Nephron progenitor cell (in vitro differentiated cells): ENCODE data around the gene COP1.
A peak's percentile ranks its signal among the peaks of the same experiment; 100 is the strongest.
"Not testable (repeated sequence)": the region's sequence is repeated elsewhere in the genome, so short reads cannot be mapped to it uniquely, and the experiment has no call there.

ENCODE experiments used
- DNase-seq: peaks from one replicate; pipeline ENCODE4 v3.0.0; 2021
- H3K27ac Mint-ChIP-seq: 2 replicates; pipeline ENCODE4 v1.8.0; 2021; ENCODE audit warnings: mild to moderate bottlenecking, moderate library complexity, mixed read lengths
- H3K27me3 Mint-ChIP-seq: 2 replicates; pipeline ENCODE4 v1.8.0; 2021; ENCODE audit warnings: mild to moderate bottlenecking, low read depth, mixed read lengths; ENCODE audit not compliant: poor library complexity
- H3K36me3 Mint-ChIP-seq: 2 replicates; pipeline ENCODE4 v1.8.0; 2021; ENCODE audit warnings: low read depth, mixed read lengths
- H3K4me1 Mint-ChIP-seq: 2 replicates; pipeline ENCODE4 v1.8.0; 2021; ENCODE audit warnings: mixed read lengths
- H3K4me3 Mint-ChIP-seq: 2 replicates; pipeline ENCODE4 v1.8.0; 2021; ENCODE audit warnings: mild to moderate bottlenecking, moderate library complexity, mixed read lengths
- H3K9me3 Mint-ChIP-seq: 2 replicates; pipeline ENCODE4 v1.8.0; 2021; ENCODE audit warnings: mild to moderate bottlenecking, moderate library complexity, mixed read lengths
- CTCF ChIP-seq: fragments of 200-600 bp; sonication (generic); IDR thresholded peaks from 2 replicates; pipeline ENCODE4 v1.5.0; 2021; ENCODE audit warnings: antibody characterized with exemption

COP1 gene

GRCh38 chr1:176216031-176216430, 8.9 kb upstream of the COP1 start:
- no peaks in the 10 kb centered on the region for H3K36me3 Mint-ChIP-seq
- no peak for DNase-seq
- no peaks in the 10 kb centered on the region for H3K4me1 Mint-ChIP-seq
- H3K9me3 Mint-ChIP-seq: no peaks in the 10 kb centered on the region
- H3K4me3 Mint-ChIP-seq: no peak overlapping the region
- H3K27ac Mint-ChIP-seq: no peak overlapping the region
- TF ChIP-seq CTCF: no peak
- peaks cover 29% of the 10 kb centered on the region for H3K27me3 Mint-ChIP-seq

GRCh38 chr1:176211396-176212165, 4.5 kb upstream of the COP1 start:
- H3K9me3 Mint-ChIP-seq: no peaks in the 10 kb centered on the region
- no peaks in the 10 kb centered on the region for H3K36me3 Mint-ChIP-seq
- TF ChIP-seq CTCF: no peak
- peaks cover 11% of the 10 kb centered on the region for H3K4me1 Mint-ChIP-seq
- H3K27me3 Mint-ChIP-seq: peaks cover 20% of the 10 kb centered on the region
- H3K4me3 Mint-ChIP-seq: no peak overlapping the region
- DNase-seq: no peak
- no peak overlapping the region for H3K27ac Mint-ChIP-seq

- H3K36me3 Mint-ChIP-seq: peaks cover 7% of the 10 kb centered on the region
- peak overlapping the region; percentile 96 for H3K4me3 Mint-ChIP-seq
- H3K27ac Mint-ChIP-seq: no peak overlapping the region
These were observed 948 bp upstream of the COP1 start for GRCh38 chr1:176208034-176208433.

GRCh38 chr1:176206006-176206960, 803 bp downstream of the COP1 start:
- no peak for TF ChIP-seq CTCF
- peaks cover 7% of the 10 kb centered on the region for H3K27me3 Mint-ChIP-seq
- no peaks in the 10 kb centered on the region for H3K9me3 Mint-ChIP-seq
- peak overlapping the region; percentile 98 for H3K4me3 Mint-ChIP-seq
- peak; percentile 70 for DNase-seq
- peaks cover 11% of the 10 kb centered on the region for H3K36me3 Mint-ChIP-seq
- H3K27ac Mint-ChIP-seq: peak overlapping the region; percentile 98
- peaks cover 40% of the 10 kb centered on the region for H3K4me1 Mint-ChIP-seq

More at GRCh38 chr1:176208034-176208433, 948 bp upstream of the COP1 start:
- no peak for DNase-seq
- TF ChIP-seq CTCF: no peak
- H3K9me3 Mint-ChIP-seq: no peaks in the 10 kb centered on the region
- H3K4me1 Mint-ChIP-seq: peaks cover 40% of the 10 kb centered on the region
- peaks cover 7% of the 10 kb centered on the region for H3K27me3 Mint-ChIP-seq

- Mint-ChIP-seq H3K4me3 (peak overlapping the region; percentile 98), H3K4me1 (peaks cover 40% of the 10 kb centered on the region), H3K9me3 (no peaks in the 10 kb centered on the region), H3K36me3 (peaks cover 15% of the 10 kb centered on the region), H3K27ac (no peak overlapping the region), H3K27me3 (peaks cover 4% of the 10 kb centered on the region)
- no peak for DNase-seq
- no peak for TF ChIP-seq CTCF
These were observed 1.7 kb downstream of the COP1 start for GRCh38 chr1:176205332-176205914.

- H3K9me3 Mint-ChIP-seq, H3K27me3 Mint-ChIP-seq, H3K27ac Mint-ChIP-seq, DNase-seq: not testable (repeated sequence)
- Mint-ChIP-seq H3K4me1 (peaks cover 40% of the 10 kb centered on the region), H3K36me3 (peaks cover 23% of the 10 kb centered on the region), H3K4me3 (peak overlapping the region; percentile 98)
These were observed 2.4 kb downstream of the COP1 start for GRCh38 chr1:176204655-176205054.
